Activated CD8-positive, alpha-beta T cell treated with anti-CD3 and anti-CD28 coated beads, Interleukin-2, amount 10 ng/mL, durations not matched to agents 7 days and 5 days (primary cell): ENCODE results near the gene ZBTB3. TPM values are rescaled to one million over a fixed set of nuclear protein-coding genes. Genes with fewer than 3 reads are reported as not detected.

ENCODE experiments used
- microRNA-seq: library from miRNA; unstranded; fragments of <30 nt; microRNA quantifications from one replicate; pipeline ENCODE4 v1.2.0, GENCODE V29; 2022
- total RNA-seq, 2 experiments: library from RNA; stranded (reverse); gene quantifications; one replicate each; pipeline ENCODE4 v1.2.3, GENCODE V29; 2021

ZBTB3 gene
- total RNA-seq, 2 experiments from 2014 or later, result 12.4 to 12.8 TPM

Small RNA genes within 50 kb of the gene (microRNA-seq; reads per million reads assigned to microRNA genes)
- 3.4 reads per million for gene MIR6514
- not detected for gene MIR6748

Other genes starting within 250 kb of the ZBTB3 start
- gene AHNAK, start 207.4 kb downstream of the ZBTB3 start, total RNA-seq, result 100 to 1,000 TPM; 123 to 129 TPM
- gene EEF1G, start 180.3 kb downstream of the ZBTB3 start, total RNA-seq, result 1,000 to 10,000 TPM; 1,058 to 1,098 TPM
- gene TUT1, start 162.6 kb downstream of the ZBTB3 start, total RNA-seq, result 10 to 100 TPM; 22.2 to 25.0 TPM
- 100 to 1,000 TPM; 249 to 273 TPM for gene MTA2, start 152.3 kb downstream of the ZBTB3 start, total RNA-seq
- gene EML3, start 141.4 kb downstream of the ZBTB3 start, total RNA-seq, result 100 to 1,000 TPM; 120 to 144 TPM
- 1 to 10 TPM; 1.3 to 2.0 TPM for gene ROM1, start 140.9 kb downstream of the ZBTB3 start, total RNA-seq
- gene B3GAT3, start 132.2 kb downstream of the ZBTB3 start, total RNA-seq, result 10 to 100 TPM; 63.0 to 64.8 TPM
- gene GANAB, start 107.5 kb downstream of the ZBTB3 start, total RNA-seq, result 100 to 1,000 TPM; 297 to 310 TPM
- gene INTS5, start 100.9 kb downstream of the ZBTB3 start, total RNA-seq, result 10 to 100 TPM; 28.9 to 29.2 TPM
- 100 to 1,000 TPM; 131 to 133 TPM for gene C11orf98, start 89.0 kb downstream of the ZBTB3 start, total RNA-seq
- 10 to 100 TPM; 21.9 to 22.8 TPM for gene CSKMT, start 88.8 kb downstream of the ZBTB3 start, total RNA-seq
- 1 to 10 TPM; 7.5 TPM for gene UQCC3, start 82.5 kb downstream of the ZBTB3 start, total RNA-seq
- gene LBHD1, start 81.9 kb downstream of the ZBTB3 start, total RNA-seq, result 10 to 100 TPM; 22.3 to 25.0 TPM
- gene UBXN1, start 75.1 kb downstream of the ZBTB3 start, total RNA-seq, result 100 to 1,000 TPM; 107 to 118 TPM
- under 1 TPM; 0.21 to 0.34 TPM for gene LRRN4CL, start 64.6 kb downstream of the ZBTB3 start, total RNA-seq
- gene BSCL2, start 46.7 kb downstream of the ZBTB3 start, total RNA-seq, result 10 to 100 TPM; 30.3 to 39.9 TPM
- not detected for gene GNG3, start 46.5 kb downstream of the ZBTB3 start, total RNA-seq
- 10 to 100 TPM; 65.4 to 67.0 TPM for gene HNRNPUL2, start 26.7 kb downstream of the ZBTB3 start, total RNA-seq
- gene TTC9C, start 25.7 kb downstream of the ZBTB3 start, total RNA-seq, result 10 to 100 TPM; 44.3 to 46.1 TPM
- 10 to 100 TPM; 89.7 to 96.6 TPM for gene POLR2G, start 7.4 kb upstream of the ZBTB3 start, total RNA-seq
- 10 to 100 TPM; 21.8 to 23.7 TPM for gene TAF6L, start 17.2 kb upstream of the ZBTB3 start, total RNA-seq
- 10 to 100 TPM; 37.3 to 40.8 TPM for gene TMEM179B, start 33.2 kb upstream of the ZBTB3 start, total RNA-seq
- gene TMEM223, start 37.8 kb upstream of the ZBTB3 start, total RNA-seq, result 10 to 100 TPM; 20.1 to 20.3 TPM
- 100 to 1,000 TPM; 110 to 111 TPM for gene NXF1, start 51.3 kb upstream of the ZBTB3 start, total RNA-seq
- gene STX5, start 77.9 kb upstream of the ZBTB3 start, total RNA-seq, result 10 to 100 TPM; 30.4 to 32.7 TPM
- not detected for gene TEX54, start 78.7 kb upstream of the ZBTB3 start, total RNA-seq
- gene WDR74, start 85.4 kb upstream of the ZBTB3 start, total RNA-seq, result 10 to 100 TPM; 66.0 to 66.9 TPM
- 100 to 1,000 TPM; 190 to 202 TPM for gene SLC3A2, start 126.7 kb upstream of the ZBTB3 start, total RNA-seq
- not detected for gene CHRM1, start 167.2 kb upstream of the ZBTB3 start, total RNA-seq
- gene SLC22A6, start 230.8 kb upstream of the ZBTB3 start, total RNA-seq, result not detected